T-helper 1 cell treated with Interleukin-12 subunit alpha and Interleukin-12 subunit beta and Interleukin-4 antibody, amounts not matched to agents 30 μg/mL and 1 μg/mL, for 36 hours (primary cell): Measurements from ENCODE around the gene TREM2.

Experiments
- H3K27ac Mint-ChIP-seq: one replicate; pipeline ENCODE4 v1.8.0; 2021; ENCODE audit warnings: mild to moderate bottlenecking, mixed read lengths
- H3K27me3 Mint-ChIP-seq: one replicate; pipeline ENCODE4 v1.8.0; 2021; ENCODE audit warnings: low read depth, mixed read lengths
- H3K36me3 Mint-ChIP-seq: one replicate; pipeline ENCODE4 v1.8.0; 2021; ENCODE audit warnings: low read depth, mixed read lengths
- H3K4me1 Mint-ChIP-seq: one replicate; pipeline ENCODE4 v1.8.0; 2021; ENCODE audit warnings: low read depth, mixed read lengths
- H3K4me3 Mint-ChIP-seq: one replicate; pipeline ENCODE4 v1.8.0; 2021; ENCODE audit warnings: mild to moderate bottlenecking, moderate library complexity, mixed read lengths
- H3K9me3 Mint-ChIP-seq: one replicate; pipeline ENCODE4 v1.8.0; 2021; ENCODE audit warnings: mixed read lengths

Gene TREM2

GRCh38 chr6:41171908-41172307 is 9.0 kb upstream of the TREM2 start:
- peaks cover 17% of the 10 kb centered on the region for H3K27me3 Mint-ChIP-seq
- H3K36me3 Mint-ChIP-seq = no peaks in the 10 kb centered on the region
- no peaks in the 10 kb centered on the region for H3K4me1 Mint-ChIP-seq
- H3K4me3 Mint-ChIP-seq = no peak overlapping the region
- H3K9me3 Mint-ChIP-seq = no peaks in the 10 kb centered on the region
- H3K27ac Mint-ChIP-seq = no peak overlapping the region

- no peak overlapping the region for H3K4me3 Mint-ChIP-seq
- no peaks in the 10 kb centered on the region for H3K4me1 Mint-ChIP-seq
- peaks cover 16% of the 10 kb centered on the region for H3K27me3 Mint-ChIP-seq
- H3K27ac Mint-ChIP-seq = no peak overlapping the region
- no peaks in the 10 kb centered on the region for H3K36me3 Mint-ChIP-seq
- no peaks in the 10 kb centered on the region for H3K9me3 Mint-ChIP-seq
Observed at GRCh38 chr6:41170547-41171160, 7.7 kb upstream of the TREM2 start.

- H3K27ac Mint-ChIP-seq = no peak overlapping the region
- peaks cover 16% of the 10 kb centered on the region for H3K27me3 Mint-ChIP-seq
- no peaks in the 10 kb centered on the region for H3K9me3 Mint-ChIP-seq
- no peaks in the 10 kb centered on the region for H3K36me3 Mint-ChIP-seq
- no peaks in the 10 kb centered on the region for H3K4me1 Mint-ChIP-seq
- no peak overlapping the region for H3K4me3 Mint-ChIP-seq
Observed at GRCh38 chr6:41167173-41167963, 4.5 kb upstream of the TREM2 start.

DNA sequence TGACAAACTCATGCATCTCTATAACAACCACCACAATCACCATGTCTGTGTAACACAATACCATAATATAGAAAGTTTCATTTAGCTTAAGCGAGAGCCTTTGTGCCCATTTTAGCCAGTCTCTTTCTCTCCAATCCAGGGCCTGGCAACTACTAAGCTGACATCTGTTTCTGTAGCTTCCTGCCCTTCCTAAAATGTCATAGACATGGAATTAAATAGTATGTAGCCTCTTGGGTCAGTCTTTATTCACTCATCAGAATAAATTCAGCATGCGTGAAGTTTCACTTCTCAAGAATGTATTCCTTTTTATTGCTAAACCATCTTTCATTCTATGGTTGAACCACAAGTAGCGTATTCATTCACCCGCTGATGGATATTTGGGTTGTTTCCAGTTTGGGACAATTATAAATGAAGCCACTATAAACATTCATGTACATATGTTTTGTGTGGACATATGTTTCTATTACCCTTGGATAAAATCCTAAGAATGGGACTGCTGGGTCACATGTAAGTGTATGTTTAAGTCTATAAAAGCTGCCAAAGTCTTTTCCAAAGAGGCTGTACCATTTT is 1.7 kb upstream of the TREM2 start:
- no peaks in the 10 kb centered on the region for H3K9me3 Mint-ChIP-seq

DNA sequence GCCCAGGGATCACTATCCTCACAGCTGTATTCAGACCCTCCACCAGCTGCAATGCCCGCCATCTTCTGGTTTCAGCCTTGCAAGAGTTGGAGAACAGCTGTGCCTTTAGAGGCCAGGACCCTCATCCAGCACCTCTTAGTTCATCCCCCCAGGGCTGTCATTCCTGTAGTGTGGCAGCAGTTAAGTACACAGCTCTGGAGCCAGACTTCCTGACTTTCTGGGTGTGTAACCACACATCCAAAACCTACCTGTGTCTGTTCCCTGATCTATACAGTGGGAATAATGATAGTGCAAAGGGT is 452 bp upstream of the TREM2 start:
- Mint-ChIP-seq H3K9me3 (no peaks in the 10 kb centered on the region), H3K4me1 (no peaks in the 10 kb centered on the region), H3K27me3 (peaks cover 16% of the 10 kb centered on the region), H3K27ac (no peak overlapping the region), H3K4me3 (no peak overlapping the region), H3K36me3 (no peaks in the 10 kb centered on the region)

More for the DNA sequence above, 1.7 kb upstream of the TREM2 start:
- no peaks in the 10 kb centered on the region for H3K4me1 Mint-ChIP-seq
- no peak overlapping the region for H3K27ac Mint-ChIP-seq
- peaks cover 16% of the 10 kb centered on the region for H3K27me3 Mint-ChIP-seq
- no peaks in the 10 kb centered on the region for H3K36me3 Mint-ChIP-seq
- H3K4me3 Mint-ChIP-seq = no peak overlapping the region

DNA sequence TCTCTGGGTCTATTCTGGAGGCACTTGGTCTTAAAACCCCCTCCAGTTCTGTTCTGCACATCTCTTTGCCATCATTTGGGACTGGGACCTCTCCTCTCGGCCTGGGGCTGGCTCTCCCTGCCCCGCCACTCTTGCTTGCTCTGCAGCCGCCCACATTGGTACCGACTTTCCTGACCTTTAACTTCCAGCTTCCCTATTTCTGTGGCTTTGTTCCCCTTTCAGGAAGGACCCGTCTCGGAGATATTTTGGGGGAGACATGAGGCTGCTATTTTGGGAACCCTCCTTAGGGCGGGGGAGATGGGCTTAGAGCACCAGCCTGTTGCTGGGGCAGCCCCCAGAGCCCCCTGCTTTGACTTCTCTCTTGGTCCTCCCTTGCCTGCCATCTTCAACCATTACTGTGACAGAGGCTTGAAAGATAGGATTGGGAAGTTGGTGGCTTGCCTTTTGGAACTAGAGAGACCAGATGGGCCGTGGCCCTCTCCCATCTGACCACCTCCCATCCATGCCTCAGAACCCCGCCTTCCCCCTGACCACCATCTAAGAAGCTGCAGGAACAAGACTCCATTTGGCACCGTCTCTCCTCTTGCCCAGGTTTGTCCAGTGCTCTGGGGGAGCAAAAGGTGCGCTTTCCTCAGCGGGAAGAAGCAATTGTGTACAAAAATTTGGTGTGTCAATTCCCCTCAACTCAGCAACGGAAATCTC is 914 bp downstream of the TREM2 start:
- H3K4me1 Mint-ChIP-seq = peaks cover 2% of the 10 kb centered on the region
- peaks cover 14% of the 10 kb centered on the region for H3K27me3 Mint-ChIP-seq
- no peak overlapping the region for H3K27ac Mint-ChIP-seq
- H3K9me3 Mint-ChIP-seq = no peaks in the 10 kb centered on the region
- H3K36me3 Mint-ChIP-seq = no peaks in the 10 kb centered on the region
- H3K4me3 Mint-ChIP-seq = no peak overlapping the region

DNA sequence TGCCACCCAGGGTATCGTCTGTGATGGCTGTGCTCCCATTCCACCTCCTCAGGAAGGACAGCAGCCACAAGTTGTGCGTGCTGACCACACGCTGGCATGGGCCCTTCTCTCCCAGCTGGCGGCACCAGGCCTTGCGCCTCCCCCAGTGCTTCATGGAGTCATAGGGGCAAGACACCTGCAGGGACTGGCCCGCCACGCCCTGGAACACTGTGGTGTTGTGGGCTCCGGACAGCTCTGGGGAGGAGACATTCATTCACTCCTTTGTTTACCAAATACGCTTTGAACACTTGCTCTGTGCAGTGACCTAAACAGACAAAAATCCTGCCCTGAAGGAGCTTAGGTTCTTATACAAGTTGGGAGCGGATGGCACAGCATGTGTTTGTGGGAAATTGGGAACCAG is 1.5 kb downstream of the TREM2 start:
- Mint-ChIP-seq H3K4me3 (no peak overlapping the region), H3K9me3 (no peaks in the 10 kb centered on the region), H3K27ac (no peak overlapping the region), H3K27me3 (peaks cover 12% of the 10 kb centered on the region), H3K36me3 (no peaks in the 10 kb centered on the region), H3K4me1 (peaks cover 2% of the 10 kb centered on the region)

- Mint-ChIP-seq H3K27ac (no peak overlapping the region), H3K4me3 (no peak overlapping the region), H3K36me3 (no peaks in the 10 kb centered on the region), H3K27me3 (peaks cover 9% of the 10 kb centered on the region), H3K9me3 (no peaks in the 10 kb centered on the region), H3K4me1 (peaks cover 2% of the 10 kb centered on the region)
Observed at GRCh38 chr6:41160933-41161332, 2.0 kb downstream of the TREM2 start.

DNA sequence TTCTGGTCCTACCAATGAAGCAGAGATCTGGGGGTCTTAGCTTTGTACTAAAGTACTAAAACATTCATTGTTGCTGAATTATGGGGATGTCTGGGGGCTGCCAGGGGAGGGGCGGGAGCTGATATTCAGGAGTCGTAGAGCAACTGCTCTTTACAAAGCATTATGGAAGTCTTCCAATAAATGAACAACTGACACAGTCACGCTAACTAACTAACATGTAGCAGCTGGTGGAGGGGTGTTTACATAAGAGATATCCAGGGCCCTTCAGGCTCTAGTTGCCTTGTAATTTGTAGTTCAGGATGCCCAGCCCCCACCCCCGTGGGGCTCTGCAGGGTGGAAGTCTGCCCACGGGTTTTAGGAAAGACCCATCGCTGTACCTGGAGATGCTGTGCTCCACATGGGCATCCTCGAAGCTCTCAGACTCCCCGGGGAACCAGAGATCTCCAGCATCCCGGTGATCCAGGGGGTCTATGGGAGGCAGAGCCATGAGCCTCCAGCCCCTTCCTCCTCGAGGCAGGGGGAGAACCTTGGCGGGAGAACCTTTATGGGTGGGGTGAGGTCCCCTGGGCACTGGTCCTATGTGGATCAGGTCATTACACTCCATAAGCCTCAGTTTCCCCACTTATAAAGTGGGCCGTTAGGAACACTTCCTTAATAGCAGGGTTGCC is 3.4 kb downstream of the TREM2 start:
- Mint-ChIP-seq H3K27ac (no peak overlapping the region), H3K36me3 (no peaks in the 10 kb centered on the region), H3K4me1 (peaks cover 2% of the 10 kb centered on the region), H3K4me3 (no peak overlapping the region), H3K9me3 (no peaks in the 10 kb centered on the region), H3K27me3 (peaks cover 11% of the 10 kb centered on the region)

DNA sequence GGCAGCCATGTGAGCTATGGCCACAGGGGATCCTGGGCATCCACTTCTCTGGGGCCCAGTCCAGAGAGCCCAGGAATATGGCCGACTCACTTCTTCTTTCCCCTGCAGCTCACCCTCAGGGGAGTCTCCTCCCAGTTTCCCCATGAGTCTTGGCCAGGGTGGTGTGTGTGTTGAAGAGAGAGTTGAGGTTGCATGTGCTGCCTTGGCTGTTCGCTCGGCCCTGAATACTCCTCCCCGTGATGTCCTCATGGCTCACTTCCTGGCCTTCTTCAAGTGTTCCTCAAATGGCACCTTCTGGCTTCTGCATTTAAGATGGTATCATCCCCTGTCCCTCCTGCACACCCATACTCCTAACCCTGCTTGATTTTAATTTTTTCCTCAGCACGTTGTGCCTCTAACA is 5.6 kb downstream of the TREM2 start:
- H3K27ac Mint-ChIP-seq = no peak overlapping the region
- no peaks in the 10 kb centered on the region for H3K36me3 Mint-ChIP-seq
- H3K9me3 Mint-ChIP-seq = no peaks in the 10 kb centered on the region
- peaks cover 11% of the 10 kb centered on the region for H3K27me3 Mint-ChIP-seq
- peaks cover 6% of the 10 kb centered on the region for H3K4me1 Mint-ChIP-seq
- no peak overlapping the region for H3K4me3 Mint-ChIP-seq

GRCh38 chr6:41156771-41157170 is 6.1 kb downstream of the TREM2 start:
- Mint-ChIP-seq H3K36me3 (no peaks in the 10 kb centered on the region), H3K27me3 (peaks cover 11% of the 10 kb centered on the region), H3K9me3 (no peaks in the 10 kb centered on the region), H3K4me1 (peaks cover 6% of the 10 kb centered on the region), H3K4me3 (no peak overlapping the region), H3K27ac (no peak overlapping the region)

DNA sequence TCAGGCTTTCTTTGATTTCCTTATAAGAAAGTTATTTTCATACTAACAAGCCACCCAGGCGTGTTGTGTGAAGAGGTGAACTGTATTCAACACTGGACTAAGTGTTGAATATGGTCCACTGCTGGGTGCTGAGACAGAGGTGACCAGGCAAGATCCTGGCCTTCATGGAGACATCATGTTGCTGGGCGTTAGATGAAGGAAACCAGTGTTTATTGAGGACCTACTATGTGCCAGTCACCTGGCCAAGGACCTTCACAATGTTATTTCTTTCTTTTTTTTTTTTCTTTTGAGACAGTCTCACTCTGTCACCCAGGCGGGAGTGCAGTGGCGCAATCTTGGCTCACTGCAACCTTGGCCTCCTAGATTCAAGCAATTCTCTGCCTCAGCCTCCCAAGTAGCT is 6.9 kb downstream of the TREM2 start:
- Mint-ChIP-seq H3K4me3 (no peak overlapping the region), H3K27ac (no peak overlapping the region), H3K9me3 (no peaks in the 10 kb centered on the region), H3K27me3 (peaks cover 11% of the 10 kb centered on the region), H3K36me3 (no peaks in the 10 kb centered on the region), H3K4me1 (peaks cover 6% of the 10 kb centered on the region)

DNA sequence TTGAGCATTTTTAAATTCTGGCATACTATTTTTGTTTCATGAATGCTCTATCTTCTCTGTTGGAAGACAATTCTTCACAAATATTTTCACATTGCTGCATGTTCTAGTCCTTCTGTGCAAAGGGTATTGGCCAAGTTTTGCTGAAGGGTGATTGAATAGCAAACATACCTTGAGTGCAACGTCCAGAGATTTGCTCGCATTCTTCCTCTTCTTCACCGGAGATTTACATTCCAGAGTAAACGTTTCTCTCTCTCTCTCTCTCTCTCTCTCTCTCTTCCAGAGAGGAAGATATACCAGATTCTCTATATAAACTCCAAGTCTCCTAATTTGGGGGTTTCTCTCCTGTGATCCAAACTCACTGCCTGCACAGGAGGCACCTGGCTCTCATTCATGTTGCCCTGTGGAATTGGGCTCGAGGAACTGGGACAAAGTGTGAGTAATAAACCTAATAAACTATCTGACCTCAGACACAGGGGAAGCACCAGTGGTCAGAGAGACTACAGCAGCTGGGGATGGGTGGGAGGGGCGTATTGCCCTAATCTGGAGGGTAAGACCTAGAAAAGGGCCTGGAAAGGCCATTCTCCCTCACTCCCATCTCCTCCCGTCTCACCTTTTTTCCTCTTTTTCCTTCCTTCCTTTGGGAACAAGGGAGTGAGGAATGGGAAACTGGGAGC is 7.6 kb downstream of the TREM2 start:
- peaks cover 11% of the 10 kb centered on the region for H3K27me3 Mint-ChIP-seq

GRCh38 chr6:41153992-41154625 is 8.8 kb downstream of the TREM2 start, which contains the start of gene TREML1:
TREML1 (minus strand) TSS chr6:41154347; CDS start chr6:41154288, 59 bp downstream.
- Mint-ChIP-seq H3K4me3 (no peak within 1 kb of the TSS), H3K9me3 (no peaks in the 10 kb centered on the region), H3K36me3 (no peaks in the 10 kb centered on the region), H3K4me1 (peaks cover 6% of the 10 kb centered on the region), H3K27me3 (peaks cover 11% of the 10 kb centered on the region), H3K27ac (no peak within 1 kb of the TSS)

More for the DNA sequence above, 7.6 kb downstream of the TREM2 start:
- no peak overlapping the region for H3K27ac Mint-ChIP-seq
- peaks cover 6% of the 10 kb centered on the region for H3K4me1 Mint-ChIP-seq
- no peaks in the 10 kb centered on the region for H3K36me3 Mint-ChIP-seq
- H3K9me3 Mint-ChIP-seq = no peaks in the 10 kb centered on the region
- no peak overlapping the region for H3K4me3 Mint-ChIP-seq
